Stimulated activated CD8-positive, alpha-beta memory T cell treated with anti-CD3 and anti-CD28 coated beads, Interleukin-4, amount 100 ng/mL, for 48 hours (primary cell): Measurements from ENCODE around the gene PSTPIP1.

Experiments used
- DNase-seq: peaks from one replicate; pipeline ENCODE4 v3.0.0-alpha.2; 2020

The PSTPIP1 gene

DNA sequence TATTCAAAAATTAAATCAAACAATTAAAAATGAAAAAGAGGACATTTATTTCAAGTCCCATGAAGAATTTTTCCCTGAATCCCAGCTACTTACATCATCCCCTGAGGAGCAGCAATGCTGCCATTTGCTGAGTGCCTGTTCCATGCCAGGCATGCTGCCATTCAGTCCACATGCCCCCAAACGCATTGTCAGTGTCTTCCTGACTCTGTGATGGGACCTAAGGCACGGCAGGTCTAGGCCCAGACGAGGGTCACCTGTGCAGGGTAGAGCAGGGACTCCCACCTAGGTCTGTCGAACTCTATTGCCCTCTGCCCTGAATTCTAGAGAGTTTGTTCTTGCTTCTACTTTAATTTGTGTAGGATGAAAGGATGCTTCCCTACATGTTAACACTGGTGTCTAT lies 7.0 kb downstream of the PSTPIP1 start:
- DNase-seq = no peak

DNA sequence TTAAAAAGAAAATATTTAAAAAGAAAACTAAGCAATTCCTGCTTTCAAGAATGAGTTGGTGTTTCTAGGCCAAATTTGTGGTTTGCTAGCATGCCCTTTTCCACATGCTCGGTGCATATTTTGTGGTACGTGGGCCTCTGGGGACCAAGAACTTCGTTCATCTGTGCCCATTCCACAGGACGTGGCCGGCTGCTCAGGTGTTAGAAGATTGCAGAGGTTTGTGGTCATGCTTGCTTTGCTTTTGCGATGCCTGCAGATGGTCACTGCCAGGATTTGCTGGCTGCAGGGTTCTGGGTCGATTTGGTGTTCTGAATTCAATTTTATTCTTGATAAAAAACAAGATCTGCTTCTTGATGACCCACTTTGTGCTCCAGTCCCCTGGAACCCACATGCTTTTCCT lies 7.5 kb downstream of the PSTPIP1 start:
- no peak for DNase-seq

DNA sequence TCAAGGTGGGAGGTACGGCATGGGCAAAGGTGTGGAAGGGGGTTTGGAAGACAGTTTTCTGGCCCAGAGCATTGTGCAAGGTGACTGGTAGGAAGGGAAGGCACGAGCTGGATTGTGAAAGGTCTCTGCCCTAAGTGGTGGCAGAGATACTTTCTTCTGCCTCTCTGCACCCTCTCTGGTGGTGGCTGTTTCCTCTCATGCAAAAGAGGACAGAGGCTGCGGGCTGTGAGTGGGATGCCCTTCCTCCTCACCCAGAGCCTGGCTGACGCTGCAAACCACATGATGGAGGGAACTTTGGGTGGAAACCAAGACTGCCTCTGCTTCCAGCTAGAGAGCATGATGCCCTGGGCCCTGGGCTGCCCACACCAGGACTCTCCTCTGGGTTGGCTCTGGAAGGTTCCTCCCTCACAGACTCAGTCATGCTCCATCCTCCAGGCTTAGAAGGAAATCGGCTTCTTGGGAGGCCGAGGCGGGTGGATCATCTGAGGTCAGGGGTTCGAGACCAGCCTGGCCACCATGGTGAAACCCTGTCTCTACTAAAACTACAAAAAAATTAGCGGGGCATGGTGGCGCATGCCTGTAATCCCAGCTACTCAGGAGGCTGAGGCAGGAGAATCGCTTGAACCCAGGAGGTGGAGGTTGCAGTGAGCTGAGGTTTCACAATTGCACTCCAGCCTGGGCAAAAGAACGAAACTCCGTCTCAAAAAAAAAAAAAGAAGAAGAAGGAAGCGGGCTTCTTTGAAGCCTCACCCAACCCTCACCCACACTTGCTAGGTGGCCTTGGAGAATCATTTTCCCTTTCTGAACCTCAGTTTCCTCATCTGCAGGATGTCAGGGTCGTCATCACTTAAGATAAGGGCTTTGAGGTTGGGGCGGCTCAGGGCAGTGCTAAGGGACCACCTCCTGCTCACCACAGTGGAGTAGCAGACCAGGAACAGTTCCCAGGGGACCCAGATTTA lies 8.3 kb downstream of the PSTPIP1 start:
- DNase-seq = peak; percentile 86

DNA sequence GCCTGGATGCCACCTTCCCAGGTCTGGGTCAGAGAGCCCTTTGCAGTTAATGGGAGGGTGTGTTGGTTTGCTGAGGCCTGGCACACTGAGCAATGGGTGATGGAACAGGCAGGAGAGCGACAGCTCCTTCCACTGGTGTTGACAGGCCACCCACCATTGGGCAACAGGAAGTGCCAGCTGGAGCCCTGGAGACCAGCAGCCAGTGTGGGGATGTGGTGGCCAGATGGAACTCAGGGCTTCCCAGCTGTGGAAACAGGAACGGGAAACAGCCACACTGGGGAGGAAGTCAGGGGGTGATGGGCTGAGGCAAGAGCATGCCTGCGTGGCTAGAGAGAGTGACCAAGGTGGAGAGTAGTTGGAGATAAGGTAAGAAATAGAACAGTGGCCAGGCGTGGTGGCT lies 9.3 kb downstream of the PSTPIP1 start:
- DNase-seq = no peak

DNA sequence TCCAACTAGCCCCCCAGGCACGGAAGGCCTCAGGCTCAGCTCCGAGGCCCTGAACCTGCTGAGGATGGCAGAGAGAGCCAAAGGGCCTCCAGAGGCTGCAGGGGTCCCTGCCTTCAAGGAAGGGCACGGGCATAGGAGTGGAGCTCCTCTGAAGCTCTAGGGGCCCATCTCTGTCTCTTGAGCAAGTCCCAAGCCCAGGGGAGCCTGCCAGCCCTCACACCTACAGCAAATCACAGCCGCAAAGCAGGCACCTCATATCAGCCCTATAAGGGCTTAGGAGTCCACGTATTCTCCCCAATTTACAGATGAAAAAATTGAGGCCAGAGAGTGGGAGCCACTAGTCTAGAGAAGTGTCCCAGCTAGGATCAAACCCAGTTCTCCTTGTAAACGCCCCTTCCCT lies 14.2 kb downstream of the PSTPIP1 start:
- no peak for DNase-seq

DNA sequence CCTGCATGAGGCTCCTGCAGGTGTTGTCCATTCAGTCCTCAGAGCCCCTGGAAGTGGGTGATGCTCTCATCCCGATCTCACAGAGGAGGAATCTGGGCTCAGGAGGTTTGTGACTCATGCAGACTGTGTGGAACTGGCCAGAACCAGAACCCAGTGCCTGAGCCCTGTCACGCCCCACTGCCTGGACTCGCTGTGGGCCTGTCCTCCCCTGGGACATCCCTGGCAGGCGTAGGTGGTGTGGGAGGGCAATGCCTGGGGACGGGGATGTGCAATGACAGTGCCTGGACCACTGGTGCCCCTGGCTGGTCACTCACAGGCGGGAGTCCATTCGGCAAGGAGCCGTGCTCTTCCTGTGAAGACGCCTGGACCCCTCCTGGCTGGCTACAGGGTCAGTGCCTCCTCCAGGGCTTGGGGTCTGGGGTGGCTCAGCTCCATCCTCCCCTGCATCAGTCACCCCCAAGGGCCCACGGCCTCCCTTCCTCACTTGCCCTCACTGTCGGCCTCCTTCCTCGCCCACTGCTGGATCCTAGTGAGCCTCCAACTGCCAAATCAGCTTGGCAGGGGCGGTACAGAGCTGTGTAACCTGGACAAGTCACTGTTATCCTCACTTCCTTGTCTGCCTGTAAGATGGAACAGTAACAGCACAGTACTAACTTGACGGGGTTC lies 14.9 kb downstream of the PSTPIP1 start:
- DNase-seq = no peak

DNA sequence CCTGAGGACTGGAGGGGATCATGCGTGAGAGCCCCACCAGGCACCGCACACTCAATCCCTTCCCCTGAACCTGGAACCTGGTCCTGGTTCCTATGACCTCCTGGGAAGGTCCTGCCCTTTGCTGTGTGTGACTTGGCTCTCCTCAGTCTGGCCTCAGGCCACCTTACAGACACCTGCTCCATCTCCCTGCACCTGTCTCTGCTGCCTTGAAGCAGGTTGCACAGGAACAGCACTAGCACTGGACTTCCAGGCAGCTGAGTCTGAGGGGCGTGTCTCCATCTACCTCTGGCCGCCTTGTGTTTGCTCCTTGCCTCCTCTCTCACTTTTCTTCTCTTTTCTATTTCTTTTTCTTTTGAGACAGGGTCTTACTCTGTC lies 15.4 kb downstream of the PSTPIP1 start:
- DNase-seq = no peak

DNA sequence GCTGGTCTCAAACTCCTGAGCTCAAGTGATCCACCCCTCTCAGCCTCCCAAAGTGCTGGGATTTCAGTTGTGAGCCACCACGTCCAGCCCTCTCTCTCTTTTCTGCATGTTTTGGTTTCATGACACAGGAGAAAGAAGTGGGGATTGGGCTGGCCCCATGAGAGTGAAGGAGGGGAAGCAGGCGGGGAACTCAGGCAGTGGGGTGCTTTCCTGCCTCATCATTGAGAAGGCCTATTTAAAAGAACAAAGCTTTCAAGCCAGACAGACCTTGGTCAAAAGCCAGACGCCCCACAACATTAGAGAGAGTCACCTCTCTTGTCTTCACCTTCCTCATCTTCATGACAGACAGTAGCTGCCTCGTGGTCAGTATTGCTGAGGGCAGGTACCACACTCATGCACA lies 15.9 kb downstream of the PSTPIP1 start:
- no peak for DNase-seq

DNA sequence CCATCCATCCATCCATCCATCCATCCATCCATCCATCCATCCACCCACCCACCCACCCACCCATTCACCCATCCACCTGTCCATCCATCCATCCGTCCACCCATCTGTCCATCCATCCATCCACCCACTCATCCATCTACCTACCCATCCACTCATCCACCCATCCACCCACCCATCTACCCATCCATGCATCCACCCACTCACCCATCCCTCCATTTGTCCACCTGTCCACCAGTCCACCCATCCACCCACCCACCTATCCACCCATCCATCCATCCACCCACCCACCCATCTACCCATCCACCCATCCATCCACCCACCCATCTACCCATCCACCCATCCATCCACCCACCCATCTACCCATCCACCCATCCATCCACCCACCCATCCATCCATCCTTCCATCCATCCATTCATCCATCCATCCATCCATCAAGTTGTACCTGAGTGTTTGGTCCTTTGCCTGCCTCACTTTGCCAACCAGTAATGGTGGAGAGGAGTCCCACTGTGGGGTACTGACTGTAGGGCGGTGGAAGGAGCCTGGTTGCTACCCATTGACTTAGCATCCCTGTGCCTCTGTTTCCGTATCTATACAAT lies 17.3 kb downstream of the PSTPIP1 start:
- DNase-seq = no peak

DNA sequence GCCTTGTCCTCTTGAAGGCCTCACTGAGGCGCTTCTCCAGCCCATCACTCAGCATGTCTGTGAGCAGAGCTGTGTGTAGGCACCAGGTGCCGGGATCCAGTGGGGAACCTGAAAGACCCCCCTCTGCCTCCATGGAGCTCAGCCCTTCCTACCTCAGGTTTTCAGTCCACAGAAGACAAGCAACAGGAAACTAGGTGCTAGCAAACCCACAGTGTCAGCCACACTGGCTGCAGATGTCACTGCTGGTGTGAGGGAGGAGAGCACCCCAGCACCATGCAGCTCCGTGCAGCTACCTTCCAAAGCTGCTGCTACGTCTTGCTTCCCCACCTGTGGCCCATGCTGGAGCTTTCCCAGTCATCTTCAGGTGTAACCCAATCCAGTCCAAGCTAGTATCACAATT lies 17.9 kb downstream of the PSTPIP1 start:
- peak; percentile 60 for DNase-seq

DNA sequence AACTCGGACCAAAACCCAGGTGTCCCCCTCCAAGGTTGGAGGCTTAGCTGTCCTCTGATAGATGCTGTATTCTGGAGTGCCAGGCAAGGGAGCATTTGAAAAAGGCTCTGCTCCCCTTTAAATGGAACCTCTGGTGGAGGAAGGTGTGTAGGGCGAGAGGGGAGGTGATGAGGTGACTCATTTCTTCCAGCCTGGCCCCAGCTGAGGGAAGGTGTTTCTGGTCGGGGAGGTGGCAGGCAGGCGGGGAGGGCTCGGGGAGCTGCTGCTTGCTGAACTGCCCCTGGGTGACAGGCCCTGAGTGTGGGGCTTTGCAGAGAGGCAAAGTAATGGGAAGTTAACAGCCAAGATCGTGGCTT lies 18.8 kb downstream of the PSTPIP1 start:
- peak; percentile 90 for DNase-seq

DNA sequence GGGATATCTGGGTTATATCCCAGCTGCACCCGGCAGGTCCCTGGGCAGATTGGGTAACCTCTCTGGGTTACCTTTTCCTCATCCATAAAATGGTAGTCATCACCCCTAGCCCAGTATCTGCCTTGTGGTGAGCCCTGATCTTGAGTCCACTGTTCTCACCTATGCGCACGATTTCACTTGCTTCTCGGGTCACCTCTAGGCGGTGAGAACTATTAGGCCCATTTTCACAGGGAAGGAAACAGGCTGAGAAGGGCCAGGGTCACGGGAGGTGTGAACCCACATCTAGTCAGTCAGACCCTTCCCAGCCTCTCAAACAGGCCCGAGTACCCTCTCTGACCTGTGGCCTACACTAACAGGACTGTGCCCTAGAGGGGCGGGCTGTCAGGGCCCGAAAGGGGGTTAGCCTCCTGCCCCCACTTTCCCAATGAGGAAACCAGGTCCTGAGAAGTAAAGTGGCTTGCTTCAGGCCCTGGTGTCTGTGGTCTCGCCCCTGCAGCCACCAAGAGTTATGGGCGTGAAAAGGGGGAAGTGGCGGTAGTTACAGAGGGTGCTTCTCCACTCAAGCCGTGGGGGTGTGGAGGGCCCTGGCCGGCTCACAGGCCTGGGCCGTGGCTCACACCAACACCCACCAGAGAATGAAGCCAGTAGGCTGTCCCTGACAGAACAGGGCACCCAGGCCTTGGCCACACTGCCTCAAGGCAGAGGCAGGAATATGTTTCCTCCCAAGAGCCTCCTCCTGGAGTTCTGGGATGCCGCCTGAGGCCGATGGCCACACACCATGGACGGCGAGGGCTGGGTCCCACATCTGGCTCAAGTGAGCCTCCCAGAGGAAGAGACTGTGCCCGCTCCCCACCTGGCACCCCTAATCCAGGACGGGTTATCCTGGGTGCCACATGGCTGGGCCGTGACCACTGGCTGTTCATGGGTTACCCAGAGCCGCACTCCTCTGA lies 19.5 kb downstream of the PSTPIP1 start:
- DNase-seq = peak; percentile 58

DNA sequence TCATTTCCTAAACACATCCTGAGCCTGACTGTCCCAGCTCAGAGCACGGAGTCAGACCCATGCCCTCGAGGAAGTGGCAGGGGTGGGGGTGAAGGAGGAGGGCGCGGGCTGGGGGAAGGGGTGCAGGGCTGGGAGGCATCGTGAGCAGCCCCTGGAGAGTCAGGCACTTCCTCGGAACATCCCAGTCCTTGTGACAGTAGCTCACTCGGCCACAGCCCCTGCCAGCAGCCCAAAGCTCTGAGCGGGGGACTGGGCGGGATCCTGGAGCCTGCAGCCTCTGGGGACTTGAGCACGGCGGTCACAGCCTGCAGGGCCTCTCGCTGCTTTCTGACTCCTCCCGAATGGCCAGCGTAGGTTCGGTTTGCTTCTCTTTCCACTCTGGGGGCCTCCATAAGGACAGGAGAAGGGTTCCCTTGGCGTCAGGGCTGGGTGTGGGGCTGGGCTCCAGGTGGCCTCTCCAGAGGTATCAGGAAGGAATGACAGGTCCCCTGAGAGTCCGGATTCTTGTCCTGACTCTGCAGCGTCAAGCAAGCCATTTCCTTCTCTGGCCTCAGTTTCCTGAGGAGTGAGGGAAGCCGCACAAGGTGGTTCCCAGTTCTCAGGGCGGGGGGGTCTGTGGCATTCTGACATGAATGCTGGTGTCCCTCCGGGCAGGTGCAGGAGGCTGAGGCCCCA lies 20.9 kb downstream of the PSTPIP1 start:
- DNase-seq = no peak

DNA sequence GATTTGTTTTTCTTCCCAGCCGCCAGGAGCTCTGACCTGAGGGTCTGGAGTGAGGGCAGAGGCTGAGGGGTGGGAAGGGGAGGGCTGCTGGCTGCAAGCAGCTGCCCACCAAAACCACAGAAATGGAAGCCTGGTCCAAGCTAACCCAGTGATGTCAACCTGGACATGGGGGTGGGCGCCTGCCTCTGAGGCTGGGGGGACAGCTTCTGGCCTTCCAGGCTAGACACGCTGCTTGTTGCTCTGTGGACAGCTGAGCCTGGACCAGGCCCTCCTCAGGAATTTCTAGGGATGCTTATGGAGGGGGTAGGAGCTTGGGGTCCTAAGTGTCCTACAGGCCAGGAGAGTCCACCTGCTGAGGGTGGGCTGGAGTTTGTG lies 21.4 kb downstream of the PSTPIP1 start:
- no peak for DNase-seq

DNA sequence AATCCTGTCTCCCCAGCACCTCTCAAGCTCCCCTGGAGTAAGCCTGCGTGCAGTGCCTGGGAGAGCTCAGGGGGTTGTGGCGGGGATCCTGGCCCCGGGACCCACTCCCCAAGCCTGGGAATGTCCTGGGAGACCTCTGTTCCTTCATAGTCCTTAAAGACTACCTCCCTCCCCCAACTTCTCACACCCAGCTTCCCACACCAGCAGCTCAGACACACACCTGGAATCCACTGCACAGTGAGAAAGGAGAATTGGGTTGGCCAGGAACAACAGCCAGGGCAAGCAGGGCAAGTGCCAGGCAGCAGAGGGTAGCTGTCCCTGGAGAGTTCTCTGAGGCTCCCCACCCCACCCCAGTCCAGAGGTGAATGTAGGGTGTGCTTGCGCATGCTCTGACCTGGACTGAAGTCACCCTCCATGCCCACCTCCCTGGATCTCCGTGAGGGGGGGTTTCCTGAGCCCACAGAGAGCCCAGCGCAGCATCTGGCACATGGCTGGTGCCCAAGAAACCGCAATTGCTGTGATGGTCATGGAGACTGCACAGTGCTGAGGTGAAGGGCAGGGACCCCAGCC lies 22.2 kb downstream of the PSTPIP1 start:
- DNase-seq = no peak

DNA sequence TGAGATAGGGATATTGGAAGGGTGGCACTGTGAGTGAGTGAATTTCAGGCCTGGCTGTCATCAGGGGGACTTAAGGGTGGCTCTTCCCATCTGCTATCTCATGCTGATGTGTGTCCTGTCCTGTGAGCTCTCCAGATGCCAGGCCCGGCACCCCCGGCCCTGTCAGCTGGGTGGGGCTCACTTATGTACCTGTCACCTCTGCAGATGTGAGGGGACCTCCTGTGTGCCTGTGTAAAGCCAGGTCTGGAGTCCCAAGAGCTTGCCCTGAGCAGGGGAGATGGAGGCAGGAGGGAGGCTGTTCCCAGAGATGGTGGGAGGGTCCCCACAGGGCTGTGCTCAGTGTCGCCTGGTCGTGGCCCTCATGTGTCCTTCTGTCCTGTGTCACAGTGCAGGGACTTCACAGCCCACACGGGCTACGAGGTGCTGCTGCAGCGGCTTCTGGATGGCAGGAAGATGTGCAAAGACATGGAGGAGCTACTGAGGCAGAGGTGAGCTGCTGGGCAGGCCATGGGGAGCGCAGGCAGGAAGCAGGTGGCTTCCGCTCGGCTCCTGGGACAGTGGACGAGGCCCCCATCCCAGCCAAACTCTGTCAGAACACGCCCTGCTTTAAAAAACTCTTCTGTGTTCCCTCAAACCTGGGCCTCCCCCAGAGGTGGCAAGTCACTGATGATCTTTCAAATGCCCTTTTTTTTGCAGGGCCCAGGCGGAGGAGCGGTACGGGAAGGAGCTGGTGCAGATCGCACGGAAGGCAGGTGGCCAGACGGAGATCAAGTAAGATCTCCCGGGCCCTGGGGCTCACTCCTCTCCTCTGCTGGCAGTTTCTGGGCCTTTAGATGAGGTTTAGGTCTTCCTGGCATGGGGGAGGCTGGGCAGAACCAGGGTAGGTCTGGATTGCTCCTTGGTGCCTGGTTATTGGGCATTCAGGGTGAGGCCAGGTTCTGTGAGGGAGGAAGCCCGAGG lies 23.1 kb downstream of the PSTPIP1 start:
- DNase-seq = no peak

DNA sequence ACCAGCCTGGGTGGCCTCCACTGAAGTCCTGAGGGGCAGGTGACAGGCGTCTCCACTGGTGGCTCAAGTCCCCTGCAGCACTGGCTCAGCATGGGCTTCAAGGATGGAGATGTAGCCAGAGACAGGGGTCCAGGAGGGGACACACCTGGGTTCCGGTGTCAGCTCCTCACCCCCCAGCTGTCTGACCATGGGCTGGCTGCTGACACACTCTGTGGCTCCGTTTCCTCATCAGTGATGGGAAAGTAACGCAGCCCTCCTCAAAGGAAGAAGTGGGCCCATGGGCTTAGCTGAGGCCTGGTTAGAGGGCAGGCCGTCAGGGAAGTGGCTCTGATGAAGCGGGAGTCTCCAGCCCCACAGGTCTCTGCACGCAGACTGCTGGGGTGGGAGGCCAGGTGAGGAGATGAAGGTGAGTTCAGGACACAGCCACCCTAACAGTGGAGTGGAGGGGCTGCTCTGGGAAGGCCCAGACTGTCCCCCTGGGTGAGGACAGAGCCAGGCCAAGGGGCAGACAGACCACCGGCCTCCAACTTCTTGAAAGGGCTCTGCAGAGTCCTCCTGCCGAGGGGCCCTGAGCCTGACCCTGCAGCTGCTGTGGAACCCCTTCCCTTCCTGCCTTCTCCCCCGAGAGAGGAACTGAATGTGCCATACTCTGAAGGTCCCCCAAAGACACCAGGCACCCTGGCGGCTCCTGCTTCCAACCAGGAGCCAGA lies 24.0 kb downstream of the PSTPIP1 start:
- no peak for DNase-seq

DNA sequence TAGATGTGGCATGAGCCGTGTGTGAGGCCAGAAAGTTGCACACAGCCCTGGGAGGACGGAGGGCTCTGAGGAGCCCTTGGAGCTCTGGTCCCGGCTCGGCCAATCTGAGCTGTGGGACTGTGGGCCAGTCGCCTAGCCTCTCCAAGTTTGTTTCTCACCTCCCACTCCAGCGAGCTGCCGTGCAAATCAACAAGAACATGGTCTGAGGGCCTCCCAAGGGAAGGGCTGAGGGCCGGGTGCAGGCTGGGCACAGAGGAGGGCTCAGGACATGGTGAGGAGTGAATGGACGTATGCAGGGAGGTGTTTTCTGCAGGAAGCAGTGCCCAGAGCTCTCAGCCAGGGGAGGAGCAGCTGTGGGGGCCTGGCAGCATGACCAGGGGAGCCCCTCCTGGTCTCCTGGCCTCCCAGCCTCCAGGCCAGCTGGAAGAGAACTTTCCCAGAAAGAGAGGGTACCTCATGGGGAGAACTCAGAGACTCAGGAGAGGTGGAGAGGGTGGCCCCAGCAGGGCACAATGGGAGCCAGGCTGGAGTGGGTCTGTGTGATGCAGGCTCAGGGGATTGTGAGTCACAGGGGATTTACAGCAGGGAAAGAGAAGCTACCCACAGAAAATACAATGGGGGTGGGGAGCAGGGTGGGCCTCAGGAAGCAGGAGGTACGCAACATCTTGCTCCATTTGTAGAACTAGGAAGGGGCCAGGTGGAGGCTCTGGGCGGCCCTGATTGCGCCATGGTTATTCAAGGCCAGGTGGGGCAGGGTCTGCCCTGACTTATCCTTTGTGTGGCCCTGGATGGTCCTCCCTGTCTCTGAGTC lies 24.8 kb downstream of the PSTPIP1 start:
- DNase-seq = peak; percentile 75
